GM12864 (cell line): ENCODE results near the gene MBD5.

Experiments
- DNase-seq: peaks from one replicate; pipeline ENCODE4 v3.0.0-alpha.2; 2011; ENCODE audit warnings: low read depth
- H3K4me3 ChIP-seq: 2 replicates; pipeline ENCODE4 v1.5.1; 2011; ENCODE audit warnings: mild to moderate bottlenecking, low read depth, low read length, control low read depth
- TF ChIP-seq, protein P1 (sequence below): IDR thresholded peaks from 2 replicates; pipeline ENCODE4 v1.5.1; 2011; ENCODE audit warnings: low read depth, mild to moderate bottlenecking, moderate library complexity, low read length, control low read depth, inconsistent platforms; ENCODE audit errors: missing control alignments

Gene MBD5

DNA sequence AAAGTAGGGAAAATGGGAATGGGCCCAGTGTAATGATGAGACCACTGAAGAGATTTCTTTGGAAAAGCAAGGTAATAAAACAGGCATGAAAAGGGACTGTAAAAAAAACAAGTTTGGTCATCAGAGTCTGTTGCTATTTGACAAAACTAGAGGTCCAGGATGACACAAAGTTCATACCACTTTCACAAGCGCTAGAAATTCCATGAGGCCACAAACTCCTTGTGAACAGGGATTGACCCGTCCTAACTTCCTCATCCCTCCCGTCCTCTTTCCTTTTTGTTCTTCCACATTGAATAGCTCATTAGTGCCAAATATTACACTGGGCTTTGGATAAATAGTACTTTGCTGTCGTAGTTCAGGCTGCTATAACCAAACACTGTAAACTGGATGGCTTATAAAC is 434.9 kb downstream of the MBD5 start:
- no peak for DNase-seq
- no peak overlapping the region for H3K4me3 ChIP-seq
- TF ChIP-seq, protein P1, sequence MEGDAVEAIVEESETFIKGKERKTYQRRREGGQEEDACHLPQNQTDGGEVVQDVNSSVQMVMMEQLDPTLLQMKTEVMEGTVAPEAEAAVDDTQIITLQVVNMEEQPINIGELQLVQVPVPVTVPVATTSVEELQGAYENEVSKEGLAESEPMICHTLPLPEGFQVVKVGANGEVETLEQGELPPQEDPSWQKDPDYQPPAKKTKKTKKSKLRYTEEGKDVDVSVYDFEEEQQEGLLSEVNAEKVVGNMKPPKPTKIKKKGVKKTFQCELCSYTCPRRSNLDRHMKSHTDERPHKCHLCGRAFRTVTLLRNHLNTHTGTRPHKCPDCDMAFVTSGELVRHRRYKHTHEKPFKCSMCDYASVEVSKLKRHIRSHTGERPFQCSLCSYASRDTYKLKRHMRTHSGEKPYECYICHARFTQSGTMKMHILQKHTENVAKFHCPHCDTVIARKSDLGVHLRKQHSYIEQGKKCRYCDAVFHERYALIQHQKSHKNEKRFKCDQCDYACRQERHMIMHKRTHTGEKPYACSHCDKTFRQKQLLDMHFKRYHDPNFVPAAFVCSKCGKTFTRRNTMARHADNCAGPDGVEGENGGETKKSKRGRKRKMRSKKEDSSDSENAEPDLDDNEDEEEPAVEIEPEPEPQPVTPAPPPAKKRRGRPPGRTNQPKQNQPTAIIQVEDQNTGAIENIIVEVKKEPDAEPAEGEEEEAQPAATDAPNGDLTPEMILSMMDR = no peak

DNA sequence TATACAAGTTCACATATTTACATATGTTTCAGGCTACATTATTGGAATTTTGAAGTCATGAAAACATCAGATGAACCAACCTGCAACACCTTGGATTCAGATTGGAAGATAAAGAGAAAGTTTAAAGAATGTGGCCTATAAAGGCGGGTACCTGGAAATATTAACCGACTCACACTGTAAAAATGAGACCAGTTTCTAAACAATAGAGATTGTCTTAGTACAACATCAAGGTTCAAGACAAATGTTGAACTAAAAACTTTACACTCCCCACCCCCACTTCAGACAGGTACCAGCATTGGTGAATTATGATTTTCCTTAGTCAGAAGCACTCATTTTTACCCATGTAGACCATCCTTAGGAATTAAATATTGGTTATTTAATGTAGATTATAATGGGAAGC is 437.3 kb downstream of the MBD5 start:
- TF ChIP-seq, protein P1 = no peak
- H3K4me3 ChIP-seq = no peak overlapping the region
- DNase-seq = no peak

DNA sequence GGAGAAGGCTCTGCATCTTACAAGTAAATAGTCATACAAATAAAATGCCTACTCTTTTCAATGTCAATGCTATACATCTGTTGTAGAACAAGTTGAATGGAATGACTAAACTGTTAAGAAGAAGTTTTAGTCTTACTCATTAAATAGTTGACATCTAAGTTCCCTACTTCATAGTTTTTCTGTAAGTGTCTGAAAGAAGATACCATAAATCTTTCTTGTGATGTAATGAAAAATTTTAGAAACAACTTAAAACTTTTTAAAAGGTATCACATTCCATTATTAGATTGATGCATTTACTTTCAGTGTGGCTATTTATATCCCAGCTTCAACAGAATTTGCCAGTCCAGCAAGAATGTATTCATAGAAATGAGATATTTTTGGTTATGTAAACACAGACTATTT is 438.5 kb downstream of the MBD5 start:
- no peak for DNase-seq
- TF ChIP-seq, protein P1 = no peak
- no peak overlapping the region for H3K4me3 ChIP-seq

DNA sequence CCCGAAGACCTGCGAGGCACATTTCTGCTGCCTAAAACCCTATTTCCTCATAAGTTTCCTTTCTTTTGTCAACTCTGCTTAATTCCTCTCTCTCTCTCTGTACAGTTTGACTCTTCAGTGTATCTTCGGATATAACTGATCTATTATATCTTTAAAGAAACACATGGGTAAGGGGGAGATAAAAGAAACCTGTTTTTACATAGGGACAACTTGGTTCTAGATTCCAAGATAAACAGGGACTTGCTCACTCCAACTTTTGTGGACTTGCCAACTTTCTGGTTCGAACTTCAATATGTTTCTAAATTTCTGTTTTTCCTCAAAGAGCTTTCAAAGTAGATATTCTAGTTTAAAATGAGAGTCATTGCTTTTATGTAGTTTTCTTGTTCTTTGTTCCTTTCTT is 441.0 kb downstream of the MBD5 start:
- DNase-seq = no peak

DNA sequence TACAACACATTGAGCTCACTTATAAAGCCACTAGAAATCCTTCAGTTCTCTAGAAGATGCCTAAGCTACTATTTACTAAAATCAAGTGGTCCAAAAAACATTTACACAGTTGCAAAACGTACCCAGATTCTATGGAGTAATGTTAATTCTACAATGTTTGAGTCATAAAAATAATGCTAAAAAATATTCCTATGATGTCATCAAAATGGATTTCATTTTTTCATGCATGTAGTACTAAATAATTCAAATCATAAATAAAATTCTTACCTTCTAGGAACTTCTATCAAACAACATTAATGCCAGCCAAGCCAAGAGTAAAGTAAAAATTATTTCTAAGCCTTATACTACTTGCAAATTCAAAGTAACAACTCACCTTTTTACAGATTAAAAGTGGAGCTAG is 454.7 kb downstream of the MBD5 start:
- H3K4me3 ChIP-seq = no peak overlapping the region
- TF ChIP-seq, protein P1 = no peak
- no peak for DNase-seq

More for the DNA sequence above, 441.0 kb downstream of the MBD5 start:
- TF ChIP-seq, protein P1 = no peak
- no peak overlapping the region for H3K4me3 ChIP-seq

DNA sequence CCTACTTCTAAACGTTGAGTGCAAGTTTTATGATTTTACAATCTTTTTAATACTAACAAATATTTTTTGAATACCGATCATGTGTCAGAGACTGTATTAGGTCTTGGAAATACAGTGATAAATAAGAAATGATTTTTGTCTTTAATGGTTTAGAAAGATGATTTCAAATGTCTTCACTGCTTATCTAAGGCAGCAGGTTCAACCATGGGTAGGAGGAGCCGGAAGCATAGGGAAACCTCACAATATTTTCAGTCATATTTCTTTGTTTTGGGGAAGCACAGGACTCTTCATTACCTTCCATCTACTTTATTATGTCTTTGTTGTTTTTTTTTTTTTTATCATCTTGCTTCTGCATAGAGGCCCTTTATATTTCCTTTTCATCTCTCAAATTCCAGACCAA is 458.5 kb downstream of the MBD5 start:
- TF ChIP-seq, protein P1 = no peak

DNA sequence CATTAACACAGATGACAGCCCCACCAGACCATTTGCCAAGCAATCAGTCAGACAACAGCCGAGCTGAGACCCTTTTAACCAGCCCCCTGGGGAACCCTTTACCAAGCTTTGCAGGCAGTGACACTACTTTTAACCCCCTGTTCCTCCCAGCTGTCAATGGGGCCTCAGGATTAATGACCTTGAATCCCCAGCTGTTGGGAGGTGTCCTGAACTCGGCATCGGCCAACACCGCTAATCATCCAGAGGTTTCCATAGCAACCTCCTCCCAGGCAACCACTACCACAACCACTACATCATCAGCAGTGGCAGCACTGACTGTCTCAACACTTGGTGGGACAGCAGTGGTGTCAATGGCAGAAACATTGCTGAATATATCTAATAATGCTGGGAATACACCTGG is 462.8 kb downstream of the MBD5 start:
- H3K4me3 ChIP-seq = no peak overlapping the region
- TF ChIP-seq, protein P1 = no peak
- no peak for DNase-seq

More for the DNA sequence above, 458.5 kb downstream of the MBD5 start:
- H3K4me3 ChIP-seq = no peak overlapping the region
- DNase-seq = no peak
